ENCODE measurements around the gene KDM4B.

DNA sequence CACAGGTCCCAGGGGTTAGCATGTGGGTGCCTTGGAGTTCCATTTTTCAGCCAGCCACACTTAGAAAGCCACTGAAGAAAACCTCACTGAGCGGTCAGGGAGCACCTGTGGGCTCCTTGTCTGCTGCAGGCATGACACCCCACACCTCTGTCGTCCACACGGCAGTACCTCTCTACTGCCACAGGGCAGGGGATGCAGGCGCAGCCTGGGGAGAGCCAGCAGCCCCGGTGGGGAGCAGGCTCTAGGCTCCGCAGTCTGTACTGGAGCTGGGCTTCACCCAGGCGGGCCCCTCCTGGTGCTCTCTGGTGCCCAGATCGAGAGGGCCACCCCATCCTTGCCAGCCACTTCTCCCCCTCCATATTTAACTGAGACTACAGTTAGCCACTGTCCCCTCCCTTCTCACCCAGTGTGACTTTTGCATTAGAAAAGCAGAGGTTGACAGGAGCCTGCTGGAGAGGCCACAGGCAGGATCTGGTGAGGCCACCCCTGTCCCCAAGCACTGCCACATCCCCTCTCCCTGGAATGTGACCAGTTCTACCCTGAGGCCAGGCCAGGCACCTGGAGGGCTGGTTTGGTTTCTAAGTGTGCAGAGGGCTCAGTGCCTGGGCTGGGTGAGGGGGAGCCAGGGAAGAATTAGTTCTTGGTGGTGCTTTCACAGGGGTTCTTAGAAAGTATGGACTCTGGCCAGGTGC is 104.4 kb downstream of the KDM4B start:
- no peak for TF ChIP-seq TEAD4 (IDR thresholded peaks at IDR 0.05; ENCODE audit: low read depth, low read length)
- TF ChIP-seq EZH2 (IDR thresholded peaks at IDR 0.05; ENCODE audit: low read depth, low read length, severe bottlenecking) = no peak
- TF ChIP-seq, protein P1, sequence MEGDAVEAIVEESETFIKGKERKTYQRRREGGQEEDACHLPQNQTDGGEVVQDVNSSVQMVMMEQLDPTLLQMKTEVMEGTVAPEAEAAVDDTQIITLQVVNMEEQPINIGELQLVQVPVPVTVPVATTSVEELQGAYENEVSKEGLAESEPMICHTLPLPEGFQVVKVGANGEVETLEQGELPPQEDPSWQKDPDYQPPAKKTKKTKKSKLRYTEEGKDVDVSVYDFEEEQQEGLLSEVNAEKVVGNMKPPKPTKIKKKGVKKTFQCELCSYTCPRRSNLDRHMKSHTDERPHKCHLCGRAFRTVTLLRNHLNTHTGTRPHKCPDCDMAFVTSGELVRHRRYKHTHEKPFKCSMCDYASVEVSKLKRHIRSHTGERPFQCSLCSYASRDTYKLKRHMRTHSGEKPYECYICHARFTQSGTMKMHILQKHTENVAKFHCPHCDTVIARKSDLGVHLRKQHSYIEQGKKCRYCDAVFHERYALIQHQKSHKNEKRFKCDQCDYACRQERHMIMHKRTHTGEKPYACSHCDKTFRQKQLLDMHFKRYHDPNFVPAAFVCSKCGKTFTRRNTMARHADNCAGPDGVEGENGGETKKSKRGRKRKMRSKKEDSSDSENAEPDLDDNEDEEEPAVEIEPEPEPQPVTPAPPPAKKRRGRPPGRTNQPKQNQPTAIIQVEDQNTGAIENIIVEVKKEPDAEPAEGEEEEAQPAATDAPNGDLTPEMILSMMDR (IDR thresholded peaks at IDR 0.05; ENCODE audit: control extremely low read depth in 1 of 3, insufficient read depth in 1 of 3, low read depth in 1 of 3, low read length in 3 of 3) = 0 out of 4 replicates have a peak, but pooled peaks of 1 of the 3 experiments have one; percentile 10
- no peak for TF ChIP-seq YY1 (IDR thresholded peaks at IDR 0.05; ENCODE audit: low read depth, low read length)
